Ovary (tissue), 3 donors: ENCODE measurements around the gene SEMA5A.

Experiments used
- CTCF ChIP-seq, 3 donors: fragments of 450-650 bp in 2 of 3; fragments of 200-600 bp in 1 of 3; IDR thresholded peaks; one replicate each; pipeline versions ENCODE4 v1.5.1 to v1.8.0; 2016 to 2022; ENCODE audit warnings: antibody characterized with exemption in 3 of 3, mild to moderate bottlenecking in 1 of 3
- EP300 ChIP-seq: sonication (generic); formaldehyde crosslinking; IDR thresholded peaks from one replicate; pipeline ENCODE4 v1.6.1; 2017; ENCODE audit warnings: antibody characterized with exemption
- donor health status: DM: no; HTN: no; CAD: no.

GRCh38 chr5:9201761-9202160 lies 344.1 kb downstream of the SEMA5A start:
- no peak for TF ChIP-seq CTCF (IDR thresholded peaks at IDR 0.05)
- TF ChIP-seq EP300, result no peak
